Fibroblast of lung (primary cell): ENCODE results near the gene ITIH1. TPM values are rescaled to one million over a fixed set of nuclear protein-coding genes. Genes with fewer than 3 reads are reported as not detected.

Experiments
- DNase-seq, 2 donors: peaks; one replicate each; pipeline versions ENCODE4 v3.0.0 to v3.0.0-alpha.2; 2010; ENCODE audit warnings: low read depth in 2 of 2
- H2AFZ ChIP-seq: 2 replicates; pipeline ENCODE4 v1.5.1; 2012; ENCODE audit warnings: low read length, control low read depth, inconsistent platforms
- H3K27ac ChIP-seq: 2 replicates; pipeline ENCODE4 v1.5.1; 2011; ENCODE audit warnings: low read length, control low read depth; ENCODE audit not compliant: insufficient read depth
- H3K27me3 ChIP-seq: 2 replicates; pipeline ENCODE4 v1.5.1; 2011; ENCODE audit warnings: mild to moderate bottlenecking, low read length; ENCODE audit not compliant: control insufficient read depth, insufficient read depth
- H3K36me3 ChIP-seq: 2 replicates; pipeline ENCODE4 v1.5.1; 2011; ENCODE audit warnings: low read length; ENCODE audit not compliant: control insufficient read depth, insufficient read depth
- H3K4me1 ChIP-seq: 2 replicates; pipeline ENCODE4 v1.5.1; 2011; ENCODE audit warnings: low read length; ENCODE audit not compliant: control insufficient read depth, insufficient read depth; ENCODE audit errors: extremely low read depth
- H3K4me2 ChIP-seq: 2 replicates; pipeline ENCODE4 v1.5.1; 2011; ENCODE audit warnings: low read length, control low read depth; ENCODE audit not compliant: insufficient read depth; ENCODE audit errors: extremely low read depth
- H3K4me3 ChIP-seq, 4 experiments: fragments of 200-600 bp in 1 of 4; sonication (generic) in 1 of 4; replicated peaks in 1 of 4; 2 replicates each; pipeline ENCODE4 v1.5.1; 2011 to 2016; ENCODE audit warnings: low read length in 4 of 4, low read depth in 3 of 4, mild to moderate bottlenecking in 3 of 4, control low read depth in 2 of 4, inconsistent platforms in 1 of 4, mixed read lengths in 1 of 4; ENCODE audit not compliant: insufficient read depth in 1 of 4; ENCODE audit errors: control extremely low read depth in 1 of 4
- H3K79me2 ChIP-seq: 2 replicates; pipeline ENCODE4 v1.5.1; 2012; ENCODE audit warnings: mild to moderate bottlenecking, low read length, inconsistent platforms; ENCODE audit not compliant: control insufficient read depth, insufficient read depth
- H3K9ac ChIP-seq: 2 replicates; pipeline ENCODE4 v1.5.1; 2011; ENCODE audit warnings: mild to moderate bottlenecking, low read length, control low read depth; ENCODE audit not compliant: insufficient read depth
- H3K9me3 ChIP-seq: 2 replicates; pipeline ENCODE4 v1.5.1; 2012; ENCODE audit warnings: low read depth, low read length; ENCODE audit not compliant: control insufficient read depth, insufficient read depth
- H4K20me1 ChIP-seq: 2 replicates; pipeline ENCODE4 v1.5.1; 2011; ENCODE audit warnings: low read length; ENCODE audit not compliant: control insufficient read depth, insufficient read depth; ENCODE audit errors: extremely low read depth
- EZH2 ChIP-seq: IDR thresholded peaks from 2 replicates; pipeline ENCODE4 v1.5.1; 2012; ENCODE audit warnings: low read length, control low read depth, mild to moderate bottlenecking; ENCODE audit errors: missing control alignments
- polyA plus RNA-seq, 2 donors: library from polyadenylated mRNA; depleted of rRNA in 1 of 2; stranded (reverse) in 1 of 2; unstranded in 1 of 2; fragments of >200 nt; gene quantifications; 2 replicates each; pipeline ENCODE4 v1.2.1, GENCODE V29; 2011 to 2012; ENCODE audit warnings: missing spikeins in 1 of 2
- total RNA-seq: library from RNA; depleted of rRNA; stranded (reverse); fragments of >200 nt; gene quantifications from 2 replicates; pipeline ENCODE4 v1.2.1, GENCODE V29; 2014
- TF ChIP-seq, protein P1 (sequence below), 2 donors: IDR thresholded peaks in 1 of 2; conservative IDR thresholded peaks in 1 of 2; 1 replicate in 1 of 2; 2 replicates in 1 of 2; pipeline ENCODE4 v1.5.1; 2011 to 2012; ENCODE audit warnings: low read length in 2 of 2, control low read depth in 1 of 2, inconsistent platforms in 1 of 2, low read depth in 1 of 2, mild to moderate bottlenecking in 1 of 2

ITIH1 gene
- total and polyA plus RNA-seq, 2 donors (not counting 1 experiment from before 2014, with no cell fraction given): not detected

- Histone ChIP-seq H3K9me3 (no peaks in the 10 kb centered on the region), H3K4me3 (no peak overlapping the region), H4K20me1 (no peaks in the 10 kb centered on the region), H3K4me2 (no peak overlapping the region), H3K79me2 (no peaks in the 10 kb centered on the region), H2AFZ (no peak overlapping the region), H3K27me3 (peaks cover 17% of the 10 kb centered on the region), H3K36me3 (no peaks in the 10 kb centered on the region), H3K27ac (no peak overlapping the region), H3K9ac (no peak overlapping the region), H3K4me1 (no peaks in the 10 kb centered on the region)
- TF ChIP-seq, protein P1, sequence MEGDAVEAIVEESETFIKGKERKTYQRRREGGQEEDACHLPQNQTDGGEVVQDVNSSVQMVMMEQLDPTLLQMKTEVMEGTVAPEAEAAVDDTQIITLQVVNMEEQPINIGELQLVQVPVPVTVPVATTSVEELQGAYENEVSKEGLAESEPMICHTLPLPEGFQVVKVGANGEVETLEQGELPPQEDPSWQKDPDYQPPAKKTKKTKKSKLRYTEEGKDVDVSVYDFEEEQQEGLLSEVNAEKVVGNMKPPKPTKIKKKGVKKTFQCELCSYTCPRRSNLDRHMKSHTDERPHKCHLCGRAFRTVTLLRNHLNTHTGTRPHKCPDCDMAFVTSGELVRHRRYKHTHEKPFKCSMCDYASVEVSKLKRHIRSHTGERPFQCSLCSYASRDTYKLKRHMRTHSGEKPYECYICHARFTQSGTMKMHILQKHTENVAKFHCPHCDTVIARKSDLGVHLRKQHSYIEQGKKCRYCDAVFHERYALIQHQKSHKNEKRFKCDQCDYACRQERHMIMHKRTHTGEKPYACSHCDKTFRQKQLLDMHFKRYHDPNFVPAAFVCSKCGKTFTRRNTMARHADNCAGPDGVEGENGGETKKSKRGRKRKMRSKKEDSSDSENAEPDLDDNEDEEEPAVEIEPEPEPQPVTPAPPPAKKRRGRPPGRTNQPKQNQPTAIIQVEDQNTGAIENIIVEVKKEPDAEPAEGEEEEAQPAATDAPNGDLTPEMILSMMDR (conservative IDR thresholded peaks at IDR 0.05 in 1 of 2, IDR thresholded peaks at IDR 0.05 in 1 of 2; ENCODE audit: low read depth in 1 of 2, low read length in 2 of 2): no peak
- TF ChIP-seq EZH2: no peak
- DNase-seq: no peak
Observed at GRCh38 chr3:52784021-52784621, 6.7 kb downstream of the ITIH1 start.

DNA sequence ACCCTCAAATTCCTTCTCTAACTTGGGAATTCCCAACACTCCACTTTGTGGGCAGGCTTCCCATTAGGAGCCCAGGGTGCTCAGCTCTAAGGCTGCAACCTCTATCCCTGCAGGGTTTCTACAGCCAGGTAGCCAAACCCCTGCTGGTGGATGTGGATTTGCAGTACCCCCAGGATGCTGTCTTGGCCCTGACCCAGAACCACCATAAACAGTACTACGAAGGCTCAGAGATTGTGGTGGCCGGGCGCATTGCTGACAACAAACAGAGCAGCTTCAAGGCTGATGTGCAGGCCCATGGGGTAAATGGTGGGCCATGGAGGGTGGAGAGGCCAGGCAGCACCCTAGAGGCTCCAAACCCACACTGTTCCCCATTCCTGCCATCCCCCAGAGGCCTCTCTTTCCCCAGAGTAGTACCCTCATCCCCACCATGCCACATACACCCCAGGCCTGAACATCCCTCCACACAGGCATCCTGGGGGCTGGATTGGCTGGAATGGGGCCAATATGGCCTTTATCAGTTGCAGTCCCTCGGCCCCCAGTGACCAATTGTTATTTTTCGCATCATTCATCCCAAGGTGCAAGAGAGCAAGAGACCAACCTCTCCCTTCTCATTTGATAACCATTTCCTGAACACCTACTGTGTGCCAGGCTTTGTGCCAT lies 7.7 kb downstream of the ITIH1 start:
- H3K27me3 ChIP-seq: peaks cover 15% of the 10 kb centered on the region

More for the DNA sequence above, 7.7 kb downstream of the ITIH1 start:
- no peak overlapping the region for H3K27ac ChIP-seq
- no peaks in the 10 kb centered on the region for H3K36me3 ChIP-seq
- H2AFZ ChIP-seq: no peak overlapping the region
- no peaks in the 10 kb centered on the region for H3K79me2 ChIP-seq
- no peak for TF ChIP-seq EZH2
- TF ChIP-seq, protein P1 (conservative IDR thresholded peaks at IDR 0.05 in 1 of 2, IDR thresholded peaks at IDR 0.05 in 1 of 2; ENCODE audit: low read depth in 1 of 2, low read length in 2 of 2): no peak
- H3K9me3 ChIP-seq: no peaks in the 10 kb centered on the region
- H3K4me2 ChIP-seq: no peak overlapping the region
- H3K4me3 ChIP-seq: no peak overlapping the region
- H3K9ac ChIP-seq: no peak overlapping the region
- H3K4me1 ChIP-seq: no peaks in the 10 kb centered on the region
- no peak for DNase-seq
- H4K20me1 ChIP-seq: no peaks in the 10 kb centered on the region
